Spleen (tissue), 11 donors: ENCODE measurements around the gene ST3GAL3. TPM values are rescaled to one million over a fixed set of nuclear protein-coding genes. Genes with fewer than 3 reads are reported as not detected.

Experiments used
- DNase-seq: peaks from one replicate; pipeline ENCODE4 v3.0.0-alpha.2; 2020
- H3K27ac ChIP-seq, 8 donors: fragments of 200-600 bp; sonication (generic) in 7 of 8; 1 replicate in 4 of 8; 2 replicates in 4 of 8; pipeline versions ENCODE4 v1.5.0 to v1.8.0; 2016 to 2021; ENCODE audit warnings: inconsistent platforms in 4 of 8, mild to moderate bottlenecking in 4 of 8, moderate library complexity in 1 of 8
- H3K27me3 ChIP-seq, 7 donors: fragments of 200-600 bp; sonication (generic) in 6 of 7; replicated peaks in 1 of 7; 1 replicate in 4 of 7; 2 replicates in 3 of 7; pipeline versions ENCODE4 v1.5.0 to v1.8.0; 2016 to 2021; ENCODE audit warnings: inconsistent platforms in 3 of 7, mild to moderate bottlenecking in 1 of 7
- H3K36me3 ChIP-seq, 6 donors: fragments of 200-600 bp; sonication (generic) in 5 of 6; 1 replicate in 4 of 6; 2 replicates in 2 of 6; pipeline versions ENCODE4 v1.5.0 to v1.8.0; 2016 to 2021; ENCODE audit warnings: inconsistent platforms in 2 of 6
- H3K4me1 ChIP-seq, 6 donors: fragments of 200-600 bp; sonication (generic) in 5 of 6; 1 replicate in 3 of 6; 2 replicates in 3 of 6; pipeline versions ENCODE4 v1.5.0 to v1.8.0; 2016 to 2021; ENCODE audit warnings: inconsistent platforms in 3 of 6
- H3K4me3 ChIP-seq, 8 donors: fragments of 200-600 bp; sonication (generic) in 7 of 8; 1 replicate in 4 of 8; 2 replicates in 4 of 8; pipeline versions ENCODE4 v1.5.0 to v1.8.0; 2016 to 2021; ENCODE audit warnings: inconsistent platforms in 4 of 8, mild to moderate bottlenecking in 4 of 8, moderate library complexity in 2 of 8
- H3K9me3 ChIP-seq, 8 donors: fragments of 200-600 bp; sonication (generic) in 7 of 8; 1 replicate in 4 of 8; 2 replicates in 4 of 8; pipeline versions ENCODE4 v1.5.0 to v1.8.0; 2016 to 2021; ENCODE audit warnings: inconsistent platforms in 4 of 8
- POLR2A ChIP-seq, 3 donors: fragments of 450-650 bp; IDR thresholded peaks; one replicate each; pipeline ENCODE4 v1.5.1; 2017; ENCODE audit warnings: antibody characterized with exemption in 3 of 3, mild to moderate bottlenecking in 1 of 3
- POLR2AphosphoS5 ChIP-seq, 3 donors: sonication (generic); formaldehyde crosslinking; IDR thresholded peaks; one replicate each; pipeline ENCODE4 v1.5.1; 2017; ENCODE audit warnings: antibody characterized with exemption in 3 of 3
- WGBS, 5 donors: extraction: QIAGEN DNeasy Blood & Tissue Kit in 3 of 5; methylation state at CpG; one replicate each; pipeline versions ENCODE4 v1.1.5 to v1.1.7; 2013 to 2018; 5-methylcytosine and 5-hydroxymethylcytosine counted together
- intact Hi-C: fragments of 100-400 bp; cut with DNase I; formaldehyde crosslinking; loops from one replicate; pipeline ENCODE4 v1.15.0; 2023; ENCODE audit warnings: low total_unique reads
- polyA plus RNA-seq, 3 donors: library from polyadenylated mRNA; stranded (reverse); fragments of 200-250 nt; gene quantifications; one replicate each; pipeline ENCODE4 v1.2.1, GENCODE V29; 2013
- total RNA-seq, 7 donors: library from RNA; depleted of rRNA in 3 of 7; stranded (reverse); fragments of >200 nt in 3 of 7; fragmentation: NEBNext Ultra II Directional in 4 of 7; extraction: Animal tissue kit (Norgen Biotek cat#: 25700) in 4 of 7; gene quantifications; one replicate each; pipeline versions ENCODE4 v1.1.0 to v1.2.1, GENCODE V29; 2016 to 2021
- TF ChIP-seq, protein P1 (sequence below), 11 experiments: fragments of 200-600 bp in 7 of 11; fragments of 450-650 bp in 4 of 11; sonication (generic) in 4 of 11; IDR thresholded peaks in 8 of 11; conservative IDR thresholded peaks in 3 of 11; 1 replicate in 7 of 11; 2 replicates in 4 of 11; pipeline versions ENCODE4 v1.4.0 to v1.8.0; 2016 to 2021; ENCODE audit warnings: antibody characterized with exemption in 11 of 11, inconsistent platforms in 4 of 11, mild to moderate bottlenecking in 1 of 11
- donor health status: healthy with polysubstance abuse.
- donor health status: DM: no; HTN: no; CAD: no; lungs with moderate emphysema.
- donor health status: DM: no; HTN: no; CAD: no.
- donor health status: Bipolar disorder and iron deficiency.
- donor health status: healthy.
- donor health status: DM: no; HTN: no; CAD: no.
- donor health status: DM: yes; HTN: yes; CAD: no.

The ST3GAL3 gene
- total and polyA plus RNA-seq, 10 donors: 6.4 to 34.3 (median 21.0) TPM

DNA sequence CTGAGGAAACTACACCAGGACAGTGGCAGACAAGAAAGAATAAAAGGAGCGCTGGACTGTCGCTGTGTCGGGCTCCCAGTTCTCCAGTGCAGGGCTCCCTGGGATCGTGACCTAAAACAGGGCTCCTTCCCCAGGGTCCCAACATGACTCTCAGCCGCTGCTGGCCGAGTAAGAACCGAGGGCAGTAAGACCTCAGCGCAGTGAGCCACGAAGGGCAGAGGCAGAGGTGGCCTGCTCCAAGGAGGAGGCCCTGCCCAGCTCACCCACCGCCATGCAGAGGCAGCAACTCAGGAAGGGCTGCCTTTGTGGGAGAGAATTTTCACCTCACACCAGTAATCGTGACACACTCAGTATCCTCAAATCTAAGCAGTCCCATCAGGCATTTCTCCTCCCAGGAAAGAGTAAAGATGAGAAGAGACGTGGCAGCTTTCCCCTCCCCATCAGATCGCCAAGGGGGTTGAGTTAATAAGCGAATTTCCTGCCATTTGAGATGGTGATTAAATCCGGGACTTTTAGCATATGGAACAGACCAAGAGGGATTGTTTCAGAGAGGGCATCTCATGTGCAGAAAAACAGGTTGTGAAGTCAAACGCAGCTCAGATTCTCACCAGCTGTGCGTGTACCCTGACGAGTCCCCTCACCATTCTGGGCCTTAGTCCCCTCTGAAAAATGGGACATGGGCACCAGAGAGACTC lies 206.5 kb downstream of the ST3GAL3 start:
- no peaks in the 10 kb centered on the region for H3K27me3 ChIP-seq
- H3K27ac ChIP-seq: no peak overlapping the region
- no peak overlapping the region for H3K4me3 ChIP-seq
- no peaks in the 10 kb centered on the region for H3K4me1 ChIP-seq
- no peak for TF ChIP-seq POLR2AphosphoS5 (IDR thresholded peaks at IDR 0.05)
- peaks cover 0 to 34% (median 0%) of the 10 kb centered on the region in 6 donors for H3K36me3 ChIP-seq
- WGBS, 5 donors: 77 to 87% (median 84%) methylated on average over 14 to 18 of the region's 18 CpGs
- DNase-seq: no peak
- no peaks in the 10 kb centered on the region for H3K9me3 ChIP-seq
- intact Hi-C loops: no loop called here

DNA sequence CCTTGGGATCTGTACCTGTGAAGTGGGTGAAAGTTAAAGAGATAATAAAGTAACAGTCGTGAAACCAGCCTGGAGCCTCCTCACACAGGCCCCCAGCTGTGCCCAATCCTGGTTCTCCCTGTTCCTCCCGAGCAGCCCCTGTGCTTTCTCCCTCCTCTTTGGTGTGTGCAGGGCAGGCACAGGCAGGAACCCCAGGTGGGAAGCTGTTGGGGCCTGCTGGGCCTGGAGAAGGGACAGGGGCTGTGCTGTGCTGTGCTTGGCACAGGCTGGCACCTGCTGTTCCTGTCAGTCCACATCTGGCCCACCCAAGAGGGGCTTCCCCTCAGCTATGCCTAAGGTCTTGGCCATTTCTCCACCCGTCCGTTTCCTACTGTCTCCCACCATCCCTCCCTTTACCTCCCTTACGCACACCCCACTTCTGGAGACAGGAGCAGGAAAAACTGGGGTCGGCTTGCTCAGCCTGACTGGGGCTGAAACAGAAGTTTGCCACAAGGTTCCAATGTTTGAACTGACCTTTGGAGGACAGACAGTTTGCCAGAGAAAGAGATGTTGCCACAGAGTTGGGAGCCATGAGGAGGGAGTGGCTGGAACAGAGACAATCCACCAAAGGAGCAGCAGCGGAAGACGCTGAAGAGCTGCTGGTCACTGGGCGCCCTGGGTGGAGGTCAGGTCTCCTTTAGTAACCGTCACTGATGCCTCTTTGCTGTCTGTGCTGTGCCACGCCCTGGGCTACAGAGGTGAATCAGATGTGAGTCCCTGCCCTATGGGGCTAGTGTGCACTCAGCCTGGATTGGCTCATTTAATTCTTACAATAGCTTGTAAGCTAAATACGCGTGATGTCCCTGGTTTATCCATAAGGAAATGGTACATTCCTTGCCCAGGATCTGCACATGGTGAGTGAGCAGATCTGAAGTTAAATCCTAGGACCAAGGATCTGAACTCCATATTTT lies 207.5 kb downstream of the ST3GAL3 start:
- Histone ChIP-seq H3K27me3 (no peaks in the 10 kb centered on the region), H3K9me3 (no peaks in the 10 kb centered on the region), H3K4me3 (no peak overlapping the region), H3K36me3 (peaks cover 0 to 35% (median 0%) of the 10 kb centered on the region in 6 donors), H3K27ac (no peak overlapping the region), H3K4me1 (no peaks in the 10 kb centered on the region)
- peak in 1 of 3 donors; percentile 12 for TF ChIP-seq POLR2AphosphoS5 (IDR thresholded peaks at IDR 0.05)
- TF ChIP-seq, protein P1, sequence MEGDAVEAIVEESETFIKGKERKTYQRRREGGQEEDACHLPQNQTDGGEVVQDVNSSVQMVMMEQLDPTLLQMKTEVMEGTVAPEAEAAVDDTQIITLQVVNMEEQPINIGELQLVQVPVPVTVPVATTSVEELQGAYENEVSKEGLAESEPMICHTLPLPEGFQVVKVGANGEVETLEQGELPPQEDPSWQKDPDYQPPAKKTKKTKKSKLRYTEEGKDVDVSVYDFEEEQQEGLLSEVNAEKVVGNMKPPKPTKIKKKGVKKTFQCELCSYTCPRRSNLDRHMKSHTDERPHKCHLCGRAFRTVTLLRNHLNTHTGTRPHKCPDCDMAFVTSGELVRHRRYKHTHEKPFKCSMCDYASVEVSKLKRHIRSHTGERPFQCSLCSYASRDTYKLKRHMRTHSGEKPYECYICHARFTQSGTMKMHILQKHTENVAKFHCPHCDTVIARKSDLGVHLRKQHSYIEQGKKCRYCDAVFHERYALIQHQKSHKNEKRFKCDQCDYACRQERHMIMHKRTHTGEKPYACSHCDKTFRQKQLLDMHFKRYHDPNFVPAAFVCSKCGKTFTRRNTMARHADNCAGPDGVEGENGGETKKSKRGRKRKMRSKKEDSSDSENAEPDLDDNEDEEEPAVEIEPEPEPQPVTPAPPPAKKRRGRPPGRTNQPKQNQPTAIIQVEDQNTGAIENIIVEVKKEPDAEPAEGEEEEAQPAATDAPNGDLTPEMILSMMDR (IDR thresholded peaks at IDR 0.05 in 8 of 11, conservative IDR thresholded peaks at IDR 0.05 in 3 of 11): no peak
- 92 to 97% (median 94%) methylated on average over 13 of the region's 13 CpGs for WGBS, 5 donors
- intact Hi-C loops: no loop called here
- DNase-seq: no peak

DNA sequence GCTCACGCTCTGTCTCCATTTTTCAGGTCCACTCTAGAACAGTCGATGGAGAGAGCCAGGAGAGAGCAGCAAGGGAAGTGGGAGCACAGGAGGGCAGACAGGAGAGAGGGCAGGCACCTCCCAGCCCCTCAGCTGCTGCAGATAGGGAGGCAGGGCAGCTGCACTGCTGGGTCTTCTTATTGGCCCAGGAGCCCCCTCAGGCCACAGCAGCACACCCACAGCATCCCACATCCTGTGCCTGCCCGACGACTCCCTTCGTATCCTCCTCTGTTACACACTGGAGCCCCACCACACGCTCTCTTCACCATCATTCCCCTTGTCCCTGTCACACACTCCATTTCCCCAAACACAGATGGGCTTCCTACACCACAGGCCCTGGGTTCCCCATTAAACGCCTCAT lies 212.6 kb downstream of the ST3GAL3 start:
- TF ChIP-seq POLR2A (IDR thresholded peaks at IDR 0.05) (no peak), POLR2AphosphoS5 (IDR thresholded peaks at IDR 0.05) (no peak)
- TF ChIP-seq, protein P1 (IDR thresholded peaks at IDR 0.05 in 8 of 11, conservative IDR thresholded peaks at IDR 0.05 in 3 of 11): no peak
- Histone ChIP-seq H3K4me3 (no peak overlapping the region), H3K9me3 (no peaks in the 10 kb centered on the region), H3K36me3 (peaks cover 0 to 32% (median 0%) of the 10 kb centered on the region in 6 donors), H3K27ac (no peak overlapping the region), H3K4me1 (no peaks in the 10 kb centered on the region), H3K27me3 (no peaks in the 10 kb centered on the region)
- 79 to 87% (median 84%) methylated on average over 7 of the region's 7 CpGs for WGBS, 5 donors
- no peak for DNase-seq
- intact Hi-C loops: no loop called here

GRCh38 chr1:43921022-43921421 lies 213.7 kb downstream of the ST3GAL3 start:
- no peak for TF ChIP-seq POLR2AphosphoS5 (IDR thresholded peaks at IDR 0.05)
- TF ChIP-seq POLR2A (IDR thresholded peaks at IDR 0.05): no peak

GRCh38 chr1:43924516-43924915 lies 217.2 kb downstream of the ST3GAL3 start:
- no peaks in the 10 kb centered on the region for H3K4me1 ChIP-seq
- TF ChIP-seq, protein P1 (IDR thresholded peaks at IDR 0.05 in 8 of 11, conservative IDR thresholded peaks at IDR 0.05 in 3 of 11): no peak
- TF ChIP-seq POLR2AphosphoS5 (IDR thresholded peaks at IDR 0.05) (no peak), POLR2A (IDR thresholded peaks at IDR 0.05) (no peak)
- no peak for DNase-seq
- 74 to 98% (median 85%) methylated on average over 4 of the region's 4 CpGs for WGBS, 5 donors
- H3K4me3 ChIP-seq: no peak overlapping the region
- peaks cover 0 to 48% (median 2%) of the 10 kb centered on the region in 6 donors for H3K36me3 ChIP-seq
- H3K27ac ChIP-seq: no peak overlapping the region
- H3K9me3 ChIP-seq: no peaks in the 10 kb centered on the region
- H3K27me3 ChIP-seq: no peaks in the 10 kb centered on the region
- intact Hi-C loops: no loop called here

More at GRCh38 chr1:43921022-43921421, 213.7 kb downstream of the ST3GAL3 start:
- no peaks in the 10 kb centered on the region for H3K9me3 ChIP-seq
- no peak overlapping the region for H3K4me3 ChIP-seq
- intact Hi-C loops: no loop called here
- no peak overlapping the region for H3K27ac ChIP-seq
- peaks cover 0 to 37% (median 2%) of the 10 kb centered on the region in 6 donors for H3K36me3 ChIP-seq
- WGBS, 5 donors: 91 to 97% (median 93%) methylated on average over 6 of the region's 6 CpGs
- DNase-seq: no peak
- H3K4me1 ChIP-seq: no peaks in the 10 kb centered on the region
- H3K27me3 ChIP-seq: no peaks in the 10 kb centered on the region
